B cell (primary cell): ENCODE results near the gene RECK. TPM values are rescaled to one million over a fixed set of nuclear protein-coding genes. Genes with fewer than 3 reads are reported as not detected.

Experiments
- ATAC-seq: fragments of 200-7000 bp; cut with Tn5 transposase; one replicate; pipeline ENCODE4 v1.10.0; 2021; ENCODE audit warnings: low read depth, mild to moderate bottlenecking, moderate number of reproducible peaks, moderate library complexity
- CTCF ChIA-PET: fragments of 350-600 bp; sonication (Branson Sonifier 250); formaldehyde crosslinking; loops from one replicate; lab custom pipeline; 2021; ENCODE audit warnings: antibody characterized with exemption, inconsistent platforms; lab: Charles Lee
- POLR2A ChIA-PET: fragments of 350-600 bp; sonication (Branson Sonifier 250); formaldehyde crosslinking; loops from one replicate; lab custom pipeline; 2021; ENCODE audit warnings: antibody characterized with exemption; lab: Charles Lee
- DNase-seq: peaks from one replicate; pipeline ENCODE4 v3.0.0; 2013
- H2AFZ ChIP-seq: 2 replicates; pipeline ENCODE4 v1.6.1; 2012; ENCODE audit warnings: mild to moderate bottlenecking, low read depth, low read length; ENCODE audit not compliant: insufficient read depth, poor library complexity, severe bottlenecking
- H3K27ac ChIP-seq, 2 donors: 1 replicate in 1 of 2; 2 replicates in 1 of 2; pipeline ENCODE4 v1.5.1; 2012 to 2013; ENCODE audit warnings: low read length in 2 of 2, mild to moderate bottlenecking in 2 of 2, moderate library complexity in 1 of 2
- H3K27me3 ChIP-seq, 4 experiments: fragments of 200-600 bp in 1 of 4; sonication (generic) in 1 of 4; replicated peaks in 1 of 4; 1 replicate in 2 of 4; 2 replicates in 2 of 4; pipeline versions ENCODE4 v1.6.1 to v1.7.0; 2013 to 2016; ENCODE audit warnings: low read length in 3 of 4, mild to moderate bottlenecking in 2 of 4, mixed read lengths in 1 of 4, moderate library complexity in 1 of 4; ENCODE audit not compliant: insufficient read depth in 4 of 4, control insufficient read depth in 3 of 4; ENCODE audit errors: control extremely low read depth in 1 of 4
- H3K36me3 ChIP-seq, 2 experiments: replicated peaks in 1 of 2; 1 replicate in 1 of 2; 2 replicates in 1 of 2; pipeline versions ENCODE4 v1.6.1 to v1.7.1; 2013; ENCODE audit warnings: low read length in 1 of 2; ENCODE audit not compliant: insufficient read depth in 2 of 2, control insufficient read depth in 1 of 2; ENCODE audit errors: control extremely low read depth in 1 of 2, extremely low read depth in 1 of 2
- H3K4me1 ChIP-seq, 2 donors: fragments of 200-600 bp in 1 of 2; sonication (generic) in 1 of 2; 1 replicate in 1 of 2; 2 replicates in 1 of 2; pipeline versions ENCODE4 v1.5.1 to v1.6.1; 2013 to 2017; ENCODE audit warnings: low read length in 2 of 2; ENCODE audit not compliant: control insufficient read depth in 2 of 2, insufficient read depth in 2 of 2
- H3K4me2 ChIP-seq: replicated peaks from 2 replicates; pipeline ENCODE3; 2012; ENCODE audit warnings: mild to moderate bottlenecking, low read depth, low read length; ENCODE audit not compliant: poor library complexity, severe bottlenecking
- H3K4me3 ChIP-seq, 5 experiments: fragments of 200-600 bp in 1 of 5; sonication (generic) in 1 of 5; 1 replicate in 3 of 5; 2 replicates in 2 of 5; pipeline versions ENCODE4 v1.5.1 to v1.7.0; 2011 to 2016; ENCODE audit warnings: low read length in 4 of 5, mild to moderate bottlenecking in 4 of 5, low read depth in 2 of 5, control low read depth in 1 of 5, moderate library complexity in 1 of 5; ENCODE audit not compliant: insufficient read depth in 1 of 5; ENCODE audit errors: control extremely low read depth in 1 of 5, extremely low read depth in 1 of 5
- H3K79me2 ChIP-seq: fragments of 200-600 bp; sonication (generic); one replicate; pipeline ENCODE4 v1.6.0; 2016; ENCODE audit warnings: low read length; ENCODE audit not compliant: control insufficient read depth, insufficient read depth
- H3K9ac ChIP-seq: fragments of 200-600 bp; sonication (generic); 2 replicates; pipeline ENCODE4 v1.6.1; 2017; ENCODE audit warnings: mild to moderate bottlenecking, low read length, moderate library complexity
- H3K9me3 ChIP-seq, 3 donors: one replicate each; pipeline versions ENCODE4 v1.6.1 to v1.7.1; 2013; ENCODE audit warnings: low read length in 2 of 3; ENCODE audit not compliant: control insufficient read depth in 2 of 3, insufficient read depth in 1 of 3; ENCODE audit errors: control extremely low read depth in 1 of 3
- H4K20me1 ChIP-seq: 2 replicates; pipeline ENCODE4 v1.6.0; 2012; ENCODE audit warnings: mild to moderate bottlenecking, low read length; ENCODE audit not compliant: insufficient read depth, control insufficient read depth, poor library complexity, severe bottlenecking
- H3K27ac Mint-ChIP-seq: one replicate; pipeline ENCODE4 v1.8.0; 2021; ENCODE audit warnings: mixed read lengths
- H3K27me3 Mint-ChIP-seq: one replicate; pipeline ENCODE4 v1.8.0; 2021; ENCODE audit warnings: mixed read lengths
- H3K4me1 Mint-ChIP-seq: one replicate; pipeline ENCODE4 v1.8.0; 2021; ENCODE audit warnings: mixed read lengths
- H3K4me3 Mint-ChIP-seq: one replicate; pipeline ENCODE4 v1.8.0; 2021; ENCODE audit warnings: mixed read lengths
- H3K9me3 Mint-ChIP-seq: one replicate; pipeline ENCODE4 v1.8.0; 2022; ENCODE audit warnings: mixed read lengths; ENCODE audit not compliant: insufficient read depth
- CTCF ChIP-seq: fragments of 200-600 bp; IDR thresholded peaks from one replicate; pipeline ENCODE4 v1.8.0; 2022; ENCODE audit warnings: antibody characterized with exemption, mild to moderate bottlenecking
- EZH2 ChIP-seq: IDR thresholded peaks from 2 replicates; pipeline ENCODE4 v1.6.1; 2012; ENCODE audit warnings: borderline replicate concordance, low read depth, mild to moderate bottlenecking, moderate library complexity, low read length; ENCODE audit not compliant: insufficient read depth, poor library complexity, severe bottlenecking
- WGBS: methylation state at CpG from one replicate; pipeline ENCODE4 v1.1.5; 2013; ENCODE audit warnings: missing lambda C conversion rate; ENCODE audit not compliant: insufficient coverage; 5-methylcytosine and 5-hydroxymethylcytosine counted together
- intact Hi-C: fragments of 100-400 bp; cut with micrococcal nuclease; formaldehyde crosslinking; loops from one replicate; pipeline ENCODE4 v1.10.0; 2022
- polyA plus RNA-seq: library from polyadenylated mRNA; depleted of rRNA; stranded (reverse); fragments of >200 nt; gene quantifications from 2 replicates; pipeline ENCODE4 v1.2.3, GENCODE V29; 2012
- total RNA-seq, 2 donors: library from RNA; stranded (reverse); fragments of 120-200 nt in 1 of 2; gene quantifications; 1 replicate in 1 of 2; 2 replicates in 1 of 2; pipeline versions ENCODE4 v1.2.3 to v1.2.4, GENCODE V29; 2013 to 2022

The RECK gene
- total and polyA plus RNA-seq, 2 donors (not counting 1 experiment from before 2014, with no cell fraction given): 5.6 to 7.7 TPM

DNA sequence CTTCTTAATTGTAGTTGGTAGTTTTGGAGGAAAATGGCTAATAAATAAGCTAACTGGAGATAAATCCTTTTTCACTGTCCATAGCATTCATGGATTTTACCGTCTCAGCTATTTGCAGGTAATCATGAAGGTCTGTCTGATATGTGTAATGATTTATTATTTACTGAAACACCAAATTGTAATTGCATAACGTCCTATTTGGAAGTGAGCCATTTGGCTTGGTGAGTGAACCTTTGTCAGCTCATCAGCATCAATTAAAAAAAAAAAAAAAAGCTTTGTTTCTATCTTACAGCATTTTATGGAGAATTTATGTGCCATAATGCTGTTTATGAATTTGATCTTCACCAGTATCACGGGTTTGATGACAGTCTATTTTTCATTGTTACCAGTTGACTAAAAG is 20.2 kb downstream of the RECK start:
- ATAC-seq (no peak), DNase-seq (no peak)
- Mint-ChIP-seq H3K27me3 (no peaks in the 10 kb centered on the region), H3K27ac (no peak overlapping the region), H3K4me1 (no peaks in the 10 kb centered on the region), H3K9me3 (no peaks in the 10 kb centered on the region), H3K4me3 (no peak overlapping the region)
- Histone ChIP-seq H3K4me1 (no peaks in the 10 kb centered on the region), H3K27ac (no peak overlapping the region), H2AFZ (no peak overlapping the region), H3K9ac (no peak overlapping the region), H3K4me2 (no peak overlapping the region), H3K79me2 (no peaks in the 10 kb centered on the region), H3K9me3 (no peaks in the 10 kb centered on the region), H3K4me3 (no peak overlapping the region), H3K27me3 (no peaks in the 10 kb centered on the region), H3K36me3 (no peaks in the 10 kb centered on the region), H4K20me1 (no peaks in the 10 kb centered on the region)
- ChIA-PET POLR2A (no interaction called here), CTCF (interaction anchor here (0.6 to 1.8 kb wide), 6 partner anchors 14 to 1731 kb away, joined by 3 to 4 read pairs (median 3); no protein-coding TSS in a partner anchor)
- TF ChIP-seq EZH2: no peak
- TF ChIP-seq CTCF: no peak
- WGBS: no CpG with 5 or more reads among the region's 3 CpGs
- intact Hi-C loops: no loop called here

DNA sequence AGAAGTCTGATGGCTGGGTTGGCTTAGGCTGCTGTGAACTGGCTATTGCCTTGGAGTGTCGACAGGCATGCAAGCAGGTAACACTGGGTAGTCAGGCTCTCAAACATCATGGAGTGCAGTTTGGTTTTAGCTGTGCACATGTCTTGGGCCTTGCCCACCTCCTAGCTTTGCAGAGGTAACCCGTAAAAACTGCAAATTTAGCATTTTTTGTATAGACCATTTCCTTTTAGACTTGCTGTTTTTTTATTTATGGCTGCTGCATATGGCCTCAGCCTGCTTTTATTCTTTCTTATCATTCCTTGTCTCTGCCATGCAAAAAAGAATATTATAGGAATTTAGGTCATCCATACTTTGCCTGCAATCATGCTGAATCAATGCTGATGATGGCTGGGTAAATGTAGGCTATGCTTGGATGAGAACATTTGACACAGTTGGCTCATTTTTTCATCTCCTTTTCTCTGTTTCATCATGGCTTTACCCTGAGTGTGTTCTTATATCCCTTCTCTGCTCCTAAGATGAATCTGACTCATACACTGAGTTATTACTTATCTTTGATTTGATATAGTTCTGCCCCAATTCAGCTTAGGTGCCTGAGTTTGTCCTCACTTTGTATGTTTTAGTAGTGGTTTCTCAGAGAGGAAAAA is 27.2 kb downstream of the RECK start:
- CTCF ChIA-PET: no interaction called here
- 81% methylated on average over 2 of the region's 2 CpGs for WGBS

More for the DNA sequence above, 27.2 kb downstream of the RECK start:
- Histone ChIP-seq H3K4me1 (no peaks in the 10 kb centered on the region), H3K27ac (no peak overlapping the region), H3K36me3 (no peaks in the 10 kb centered on the region), H4K20me1 (no peaks in the 10 kb centered on the region), H3K79me2 (no peaks in the 10 kb centered on the region), H2AFZ (no peak overlapping the region), H3K4me3 (no peak overlapping the region), H3K9me3 (no peaks in the 10 kb centered on the region), H3K9ac (no peak overlapping the region), H3K27me3 (no peaks in the 10 kb centered on the region), H3K4me2 (no peak overlapping the region)
- no peak for ATAC-seq
- intact Hi-C loops: no loop called here
- no peak overlapping the region for H3K4me3 Mint-ChIP-seq
- no peaks in the 10 kb centered on the region for H3K4me1 Mint-ChIP-seq
- no peak overlapping the region for H3K27ac Mint-ChIP-seq
- DNase-seq: no peak
- POLR2A ChIA-PET: no interaction called here
- no peak for TF ChIP-seq CTCF
- no peak for TF ChIP-seq EZH2
- H3K9me3 Mint-ChIP-seq: no peaks in the 10 kb centered on the region
- H3K27me3 Mint-ChIP-seq: no peaks in the 10 kb centered on the region
